ENCODE data around the gene MBP. TPM values are rescaled to one million over a fixed set of nuclear protein-coding genes. Genes with fewer than 3 reads are reported as not detected.

MBP gene
- total RNA-seq, 1 donor from 2014 or later, result 35.0 TPM

GRCh38 chr18:77061946-77062517 lies 70.6 kb downstream of the MBP start:
- peak; percentile 24 for TF ChIP-seq CTCF (IDR thresholded peaks at IDR 0.05; ENCODE audit: borderline replicate concordance)
- intact Hi-C loops (cut with micrococcal nuclease), result no loop called here
- DNase-seq, result no peak
- Histone ChIP-seq H3K9me3 (replicated peaks) (no peaks in the 10 kb centered on the region), H3K27ac (replicated peaks) (peak overlapping the region; percentile 67), H3K36me3 (peaks cover 12% of the 10 kb centered on the region), H3K4me3 (no peak overlapping the region), H3K4me1 (peaks cover 60% of the 10 kb centered on the region), H3K27me3 (ENCODE audit: low read depth) (no peaks in the 10 kb centered on the region)

- intact Hi-C loops (cut with micrococcal nuclease), result no loop called here
- TF ChIP-seq CTCF (IDR thresholded peaks at IDR 0.05; ENCODE audit: borderline replicate concordance), result no peak
- H3K36me3 ChIP-seq, result peaks cover 12% of the 10 kb centered on the region
- no peak for DNase-seq
- H3K4me3 ChIP-seq, result no peak overlapping the region
- H3K27me3 ChIP-seq (ENCODE audit: low read depth), result no peaks in the 10 kb centered on the region
- H3K9me3 ChIP-seq (replicated peaks), result no peaks in the 10 kb centered on the region
- H3K4me1 ChIP-seq, result peaks cover 60% of the 10 kb centered on the region
- H3K27ac ChIP-seq (replicated peaks), result peak overlapping the region; percentile 67
These were observed 71.2 kb downstream of the MBP start for GRCh38 chr18:77061281-77061945.

GRCh38 chr18:77060151-77060550 lies 72.4 kb downstream of the MBP start:
- Histone ChIP-seq H3K9me3 (replicated peaks) (no peaks in the 10 kb centered on the region), H3K27me3 (ENCODE audit: low read depth) (no peaks in the 10 kb centered on the region), H3K4me3 (no peak overlapping the region), H3K4me1 (peaks cover 64% of the 10 kb centered on the region), H3K27ac (replicated peaks) (no peak overlapping the region), H3K36me3 (peaks cover 7% of the 10 kb centered on the region)
- intact Hi-C loops (cut with micrococcal nuclease), result no loop called here
- no peak for DNase-seq
- no peak for TF ChIP-seq CTCF (IDR thresholded peaks at IDR 0.05; ENCODE audit: borderline replicate concordance)

GRCh38 chr18:77059294-77059916 lies 73.2 kb downstream of the MBP start:
- H3K27ac ChIP-seq (replicated peaks), result peak overlapping the region; percentile 78
- no peaks in the 10 kb centered on the region for H3K9me3 ChIP-seq (replicated peaks)
- no peak overlapping the region for H3K4me3 ChIP-seq
- H3K36me3 ChIP-seq, result no peaks in the 10 kb centered on the region
- TF ChIP-seq CTCF (IDR thresholded peaks at IDR 0.05; ENCODE audit: borderline replicate concordance), result peak; percentile 65
- intact Hi-C loops (cut with micrococcal nuclease), result loop anchor here (5.0 kb wide), 2 partner anchors 57 to 148 kb away; no protein-coding TSS in a partner anchor
- H3K27me3 ChIP-seq (ENCODE audit: low read depth), result no peaks in the 10 kb centered on the region
- H3K4me1 ChIP-seq, result peaks cover 66% of the 10 kb centered on the region
- no peak for DNase-seq

- Histone ChIP-seq H3K9me3 (replicated peaks) (no peaks in the 10 kb centered on the region), H3K27ac (replicated peaks) (peak overlapping the region; percentile 78), H3K4me3 (peak overlapping the region; percentile 25), H3K36me3 (no peaks in the 10 kb centered on the region), H3K4me1 (peaks cover 77% of the 10 kb centered on the region), H3K27me3 (ENCODE audit: low read depth) (no peaks in the 10 kb centered on the region)
- TF ChIP-seq CTCF (IDR thresholded peaks at IDR 0.05; ENCODE audit: borderline replicate concordance), result no peak
- intact Hi-C loops (cut with micrococcal nuclease), result loop anchor here (5.0 kb wide), 2 partner anchors 56 to 149 kb away; no protein-coding TSS in a partner anchor
- DNase-seq, result peak; percentile 81
These were observed 74.2 kb downstream of the MBP start for GRCh38 chr18:77058290-77058835.
